ENCODE data around the gene SPX. TPM values are rescaled to one million over a fixed set of nuclear protein-coding genes. Genes with fewer than 3 reads are reported as not detected.
A peak's percentile ranks its signal among the peaks of the same experiment; 100 is the strongest.

SPX gene
- total RNA-seq, 4 donors from 2014 or later = 0.15 to 1.2 (median 0.67) TPM

DNA sequence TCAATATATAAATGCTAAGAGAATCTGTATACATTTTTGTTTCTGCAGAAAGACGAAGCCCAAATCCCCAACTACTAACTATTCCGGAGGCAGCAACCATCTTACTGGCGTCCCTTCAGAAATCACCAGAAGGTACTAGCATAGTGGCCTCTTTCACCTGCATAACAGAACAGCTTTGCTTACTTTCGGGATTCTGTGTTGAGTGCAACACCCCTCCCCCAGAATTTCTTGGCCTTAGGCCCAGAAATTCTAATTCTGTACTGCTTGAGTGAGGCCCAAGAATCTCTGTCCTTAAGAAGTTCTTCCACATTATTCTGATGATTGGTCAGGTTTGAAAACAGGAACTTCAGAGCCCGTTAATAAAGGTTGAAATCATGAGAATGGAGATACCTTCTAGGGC lies 2.9 kb downstream of the SPX start:
- Histone ChIP-seq H3K9me3 (no peaks in the 10 kb centered on the region), H3K4me3 (no peak overlapping the region), H3K27me3 (no peaks in the 10 kb centered on the region), H3K27ac (peak overlapping the region in 3 of 4 donors; percentile 10 to 69 (median 18)), H3K4me1 (peaks cover 2 to 34% (median 5%) of the 10 kb centered on the region in 3 donors), H3K36me3 (no peaks in the 10 kb centered on the region)
- TF ChIP-seq POLR2A (IDR thresholded peaks at IDR 0.05) = no peak
- TF ChIP-seq EP300 (IDR thresholded peaks at IDR 0.05) = no peak
- no peak for TF ChIP-seq POLR2AphosphoS5 (IDR thresholded peaks at IDR 0.05)
- TF ChIP-seq, protein P1, sequence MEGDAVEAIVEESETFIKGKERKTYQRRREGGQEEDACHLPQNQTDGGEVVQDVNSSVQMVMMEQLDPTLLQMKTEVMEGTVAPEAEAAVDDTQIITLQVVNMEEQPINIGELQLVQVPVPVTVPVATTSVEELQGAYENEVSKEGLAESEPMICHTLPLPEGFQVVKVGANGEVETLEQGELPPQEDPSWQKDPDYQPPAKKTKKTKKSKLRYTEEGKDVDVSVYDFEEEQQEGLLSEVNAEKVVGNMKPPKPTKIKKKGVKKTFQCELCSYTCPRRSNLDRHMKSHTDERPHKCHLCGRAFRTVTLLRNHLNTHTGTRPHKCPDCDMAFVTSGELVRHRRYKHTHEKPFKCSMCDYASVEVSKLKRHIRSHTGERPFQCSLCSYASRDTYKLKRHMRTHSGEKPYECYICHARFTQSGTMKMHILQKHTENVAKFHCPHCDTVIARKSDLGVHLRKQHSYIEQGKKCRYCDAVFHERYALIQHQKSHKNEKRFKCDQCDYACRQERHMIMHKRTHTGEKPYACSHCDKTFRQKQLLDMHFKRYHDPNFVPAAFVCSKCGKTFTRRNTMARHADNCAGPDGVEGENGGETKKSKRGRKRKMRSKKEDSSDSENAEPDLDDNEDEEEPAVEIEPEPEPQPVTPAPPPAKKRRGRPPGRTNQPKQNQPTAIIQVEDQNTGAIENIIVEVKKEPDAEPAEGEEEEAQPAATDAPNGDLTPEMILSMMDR (IDR thresholded peaks at IDR 0.05) = no peak
- ATAC-seq = no peak
- 20 to 34% methylated on average over 3 to 5 of the region's 5 CpGs for WGBS, 2 donors (ENCODE audit: low coverage in 1 of 2)

DNA sequence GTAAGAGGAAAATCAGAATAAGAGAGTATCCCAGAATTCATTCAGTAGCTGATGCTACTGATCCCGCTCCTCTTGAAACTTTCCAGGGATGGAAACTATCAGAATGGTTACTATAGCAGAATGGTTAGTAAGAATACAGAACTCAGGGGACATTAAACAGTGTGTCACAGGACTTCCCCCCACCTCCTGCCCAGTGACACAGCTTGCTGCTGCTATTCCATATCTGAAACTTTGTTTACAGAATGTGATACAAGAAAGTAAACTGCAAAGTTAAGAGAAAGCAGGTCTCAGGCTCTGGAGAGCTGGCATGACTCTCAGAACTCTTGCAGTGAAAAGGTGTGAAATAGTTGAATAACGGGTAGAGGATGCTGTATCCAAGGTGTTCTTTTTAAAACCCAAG lies 3.4 kb downstream of the SPX start:
- peaks cover 2 to 34% (median 5%) of the 10 kb centered on the region in 3 donors for H3K4me1 ChIP-seq
- no peaks in the 10 kb centered on the region for H3K27me3 ChIP-seq
- no peak for ATAC-seq
- H3K36me3 ChIP-seq = no peaks in the 10 kb centered on the region
- no peak overlapping the region for H3K4me3 ChIP-seq
- TF ChIP-seq POLR2A (IDR thresholded peaks at IDR 0.05) (no peak), POLR2AphosphoS5 (IDR thresholded peaks at IDR 0.05) (no peak), EP300 (IDR thresholded peaks at IDR 0.05) (no peak)
- TF ChIP-seq, protein P1 (IDR thresholded peaks at IDR 0.05) = no peak
- peak overlapping the region in 3 of 4 donors; percentile 10 to 69 (median 18) for H3K27ac ChIP-seq
- WGBS, 2 donors (ENCODE audit: low coverage in 1 of 2) = 30 to 54% methylated on average over 2 of the region's 2 CpGs
- no peaks in the 10 kb centered on the region for H3K9me3 ChIP-seq

GRCh38 chr12:21538061-21538653 lies 12.1 kb downstream of the SPX start:
- no peaks in the 10 kb centered on the region for H3K36me3 ChIP-seq
- ATAC-seq = no peak
- no peak overlapping the region for H3K4me3 ChIP-seq
- H3K4me1 ChIP-seq = no peaks in the 10 kb centered on the region
- TF ChIP-seq POLR2AphosphoS5 (IDR thresholded peaks at IDR 0.05) = no peak
- 80 to 84% methylated on average over 5 of the region's 5 CpGs for WGBS, 2 donors (ENCODE audit: low coverage in 1 of 2)
- H3K27ac ChIP-seq = no peak overlapping the region
- H3K9me3 ChIP-seq = no peaks in the 10 kb centered on the region
- no peaks in the 10 kb centered on the region for H3K27me3 ChIP-seq

GRCh38 chr12:21539797-21540196 lies 13.7 kb downstream of the SPX start:
- no peaks in the 10 kb centered on the region for H3K4me1 ChIP-seq
- no peak overlapping the region for H3K4me3 ChIP-seq
- no peak for ATAC-seq
- H3K9me3 ChIP-seq = no peaks in the 10 kb centered on the region
- H3K27ac ChIP-seq = no peak overlapping the region
- no peaks in the 10 kb centered on the region for H3K36me3 ChIP-seq
- H3K27me3 ChIP-seq = no peaks in the 10 kb centered on the region
- TF ChIP-seq, protein P1 (IDR thresholded peaks at IDR 0.05) = no peak
- no peak for TF ChIP-seq EP300 (IDR thresholded peaks at IDR 0.05)
- TF ChIP-seq POLR2A (IDR thresholded peaks at IDR 0.05) = no peak
- TF ChIP-seq POLR2AphosphoS5 (IDR thresholded peaks at IDR 0.05) = no peak

GRCh38 chr12:21541773-21542172 lies 15.7 kb downstream of the SPX start:
- no peaks in the 10 kb centered on the region for H3K9me3 ChIP-seq
- no peaks in the 10 kb centered on the region for H3K36me3 ChIP-seq
- no peak overlapping the region for H3K27ac ChIP-seq
- TF ChIP-seq POLR2AphosphoS5 (IDR thresholded peaks at IDR 0.05) (no peak), EP300 (IDR thresholded peaks at IDR 0.05) (no peak), POLR2A (IDR thresholded peaks at IDR 0.05) (no peak)
- TF ChIP-seq, protein P1 (IDR thresholded peaks at IDR 0.05) = no peak
- H3K27me3 ChIP-seq = no peaks in the 10 kb centered on the region
- ATAC-seq = no peak
- H3K4me1 ChIP-seq = no peaks in the 10 kb centered on the region
- WGBS, 2 donors (ENCODE audit: low coverage in 1 of 2) = 84 to 85% methylated on average over 4 to 6 of the region's 6 CpGs
- H3K4me3 ChIP-seq = no peak overlapping the region

Measured in gastroesophageal sphincter (tissue), 4 donors.